A673 (cell line): ENCODE measurements around the gene FAM168A. TPM values are rescaled to one million over a fixed set of nuclear protein-coding genes. Genes with fewer than 3 reads are reported as not detected.

Source experiments
- BruUV-seq: library from RNA; stranded (reverse); fragments of 400-500 nt; replicated peaks from 2 replicates; lab custom pipeline; 2021; lab: Mats Ljungman, UMichigan
- CTCF ChIA-PET: fragments of 300-600 bp; sonication (Branson Sonifier 250); formaldehyde crosslinking; loops from one replicate; lab custom pipeline; 2022; ENCODE audit warnings: antibody characterized with exemption; lab: Charles Lee
- POLR2A ChIA-PET: fragments of 300-600 bp; sonication (Branson Sonifier 250); formaldehyde crosslinking; loops from one replicate; lab custom pipeline; 2022; ENCODE audit warnings: antibody characterized with exemption; ENCODE audit not compliant: low non-redundant PET; lab: Charles Lee
- DNase-seq: peaks from one replicate; pipeline ENCODE4 v3.0.0-alpha.2; 2015; ENCODE audit warnings: low spot score
- H3K27ac ChIP-seq: fragments of 200-600 bp; sonication (generic); 2 replicates; pipeline ENCODE4 v1.5.1; 2016; ENCODE audit warnings: mixed run types, low read depth, mild to moderate bottlenecking, mixed read lengths, antibody characterized with exemption, low read length; ENCODE audit not compliant: poor library complexity, severe bottlenecking
- H3K27me3 ChIP-seq: fragments of 200-600 bp; sonication (generic); replicated peaks from 2 replicates; pipeline ENCODE4 v1.6.1; 2017; ENCODE audit warnings: mixed run types, low read depth, mild to moderate bottlenecking, mixed read lengths, antibody characterized with exemption, low read length; ENCODE audit not compliant: insufficient read depth, poor library complexity
- H3K36me3 ChIP-seq: fragments of 200-600 bp; sonication (generic); 2 replicates; pipeline ENCODE4 v1.6.1; 2016; ENCODE audit warnings: mixed run types, mild to moderate bottlenecking, mixed read lengths, antibody characterized with exemption, low read length; ENCODE audit not compliant: insufficient read depth, poor library complexity, severe bottlenecking
- H3K4me1 ChIP-seq: fragments of 200-600 bp; sonication (generic); 2 replicates; pipeline ENCODE4 v1.6.1; 2017; ENCODE audit warnings: mixed run types, mild to moderate bottlenecking, mixed read lengths, antibody characterized with exemption, low read length; ENCODE audit not compliant: insufficient read depth, poor library complexity, severe bottlenecking
- H3K4me3 ChIP-seq: fragments of 200-600 bp; sonication (generic); 2 replicates; pipeline ENCODE4 v1.5.1; 2016; ENCODE audit warnings: low read depth, mixed run types, mild to moderate bottlenecking, mixed read lengths, low read length; ENCODE audit not compliant: poor library complexity, severe bottlenecking
- H3K9me3 ChIP-seq: fragments of 200-600 bp; sonication (generic); 2 replicates; pipeline ENCODE4 v1.6.1; 2016; ENCODE audit warnings: mixed run types, low read depth, mild to moderate bottlenecking, mixed read lengths, antibody characterized with exemption, low read length; ENCODE audit not compliant: poor library complexity, severe bottlenecking
- EZH2 ChIP-seq: fragments of 200-600 bp; sonication (generic); IDR thresholded peaks from 2 replicates; pipeline ENCODE4 v1.6.1; 2017; ENCODE audit warnings: borderline replicate concordance, low read depth, mild to moderate bottlenecking, mixed read lengths, antibody characterized with exemption, low read length; ENCODE audit not compliant: poor library complexity, severe bottlenecking
- intact Hi-C: fragments of 100-400 bp; cut with micrococcal nuclease; formaldehyde crosslinking; loops from one replicate; pipeline ENCODE4 v1.10.0; 2022; ENCODE audit not compliant: unreplicated experiment
- total RNA-seq: library from RNA; stranded (reverse); gene quantifications from 2 replicates; pipeline ENCODE4 v1.2.3, GENCODE V29; 2021
- TF ChIP-seq, protein P1 (sequence below): fragments of 300-800, 200-600 bp; sonication (generic); conservative IDR thresholded peaks from 2 replicates; pipeline ENCODE4 v1.5.1; 2017; ENCODE audit warnings: low read depth, mild to moderate bottlenecking, antibody characterized with exemption, low read length, moderate library complexity, mixed read lengths

The FAM168A gene
- total RNA-seq, 1 experiment from 2014 or later, result 46.1 TPM

- H3K9me3 ChIP-seq, result no peaks in the 10 kb centered on the region
- no peak for DNase-seq
- no TSS peak for BruUV-seq
- no peak overlapping the region for H3K27ac ChIP-seq
- no peak overlapping the region for H3K4me3 ChIP-seq
- no peaks in the 10 kb centered on the region for H3K36me3 ChIP-seq
- H3K4me1 ChIP-seq, result peaks cover 53% of the 10 kb centered on the region
- no peaks in the 10 kb centered on the region for H3K27me3 ChIP-seq
- CTCF ChIA-PET, result no interaction called here
- TF ChIP-seq, protein P1, sequence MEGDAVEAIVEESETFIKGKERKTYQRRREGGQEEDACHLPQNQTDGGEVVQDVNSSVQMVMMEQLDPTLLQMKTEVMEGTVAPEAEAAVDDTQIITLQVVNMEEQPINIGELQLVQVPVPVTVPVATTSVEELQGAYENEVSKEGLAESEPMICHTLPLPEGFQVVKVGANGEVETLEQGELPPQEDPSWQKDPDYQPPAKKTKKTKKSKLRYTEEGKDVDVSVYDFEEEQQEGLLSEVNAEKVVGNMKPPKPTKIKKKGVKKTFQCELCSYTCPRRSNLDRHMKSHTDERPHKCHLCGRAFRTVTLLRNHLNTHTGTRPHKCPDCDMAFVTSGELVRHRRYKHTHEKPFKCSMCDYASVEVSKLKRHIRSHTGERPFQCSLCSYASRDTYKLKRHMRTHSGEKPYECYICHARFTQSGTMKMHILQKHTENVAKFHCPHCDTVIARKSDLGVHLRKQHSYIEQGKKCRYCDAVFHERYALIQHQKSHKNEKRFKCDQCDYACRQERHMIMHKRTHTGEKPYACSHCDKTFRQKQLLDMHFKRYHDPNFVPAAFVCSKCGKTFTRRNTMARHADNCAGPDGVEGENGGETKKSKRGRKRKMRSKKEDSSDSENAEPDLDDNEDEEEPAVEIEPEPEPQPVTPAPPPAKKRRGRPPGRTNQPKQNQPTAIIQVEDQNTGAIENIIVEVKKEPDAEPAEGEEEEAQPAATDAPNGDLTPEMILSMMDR, result peak; percentile 30; the same call in 1 of the 2 replicates
- TF ChIP-seq EZH2, result no peak
- POLR2A ChIA-PET, result interaction anchor here (0.6 kb wide), 1 partner anchor 11 kb away, joined by 3 read pairs; no protein-coding TSS in a partner anchor
- intact Hi-C loops, result loop anchor here (10.0 kb wide), 1 partner anchor 55 kb away; no protein-coding TSS in a partner anchor
Measured at GRCh38 chr11:73530109-73530508, 67.8 kb downstream of the FAM168A start.

DNA sequence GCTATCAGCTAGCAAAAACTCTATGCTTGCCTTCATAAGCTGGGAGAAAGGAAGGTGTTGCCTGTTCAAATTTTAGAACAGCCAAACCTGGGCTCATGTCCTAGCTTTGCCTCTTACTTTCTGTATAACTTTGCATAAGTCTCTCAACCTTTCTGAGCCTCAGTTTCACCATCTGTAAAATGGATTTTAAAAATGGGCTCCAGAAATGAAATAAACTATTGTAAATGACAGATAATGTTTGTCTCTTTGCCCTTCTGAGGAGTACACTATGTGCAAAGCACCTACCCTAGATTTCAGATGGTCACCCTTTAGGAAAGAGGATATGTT is 68.7 kb downstream of the FAM168A start:
- no peaks in the 10 kb centered on the region for H3K36me3 ChIP-seq
- no TSS peak for BruUV-seq
- ChIA-PET POLR2A (no interaction called here), CTCF (interaction anchor here (0.7 kb wide), 1 partner anchor 130 kb away, joined by 3 read pairs; no protein-coding TSS in a partner anchor)
- no peaks in the 10 kb centered on the region for H3K9me3 ChIP-seq
- H3K27ac ChIP-seq, result no peak overlapping the region
- H3K4me1 ChIP-seq, result peaks cover 53% of the 10 kb centered on the region
- no peaks in the 10 kb centered on the region for H3K27me3 ChIP-seq
- H3K4me3 ChIP-seq, result no peak overlapping the region
- no peak for DNase-seq
- intact Hi-C loops, result no loop called here
- TF ChIP-seq, protein P1, result no peak
- no peak for TF ChIP-seq EZH2

GRCh38 chr11:73528483-73529203 is 69.3 kb downstream of the FAM168A start:
- peaks cover 5% of the 10 kb centered on the region for H3K9me3 ChIP-seq
- no peaks in the 10 kb centered on the region for H3K27me3 ChIP-seq
- no TSS peak for BruUV-seq
- intact Hi-C loops, result no loop called here
- no peak for TF ChIP-seq EZH2
- TF ChIP-seq, protein P1, result no peak
- POLR2A ChIA-PET, result no interaction called here
- H3K27ac ChIP-seq, result no peak overlapping the region
- H3K4me3 ChIP-seq, result no peak overlapping the region
- H3K4me1 ChIP-seq, result peaks cover 50% of the 10 kb centered on the region
- CTCF ChIA-PET, result interaction anchor here (0.7 kb wide), 1 partner anchor 129 kb away, joined by 3 read pairs; no protein-coding TSS in a partner anchor
- DNase-seq, result no peak
- H3K36me3 ChIP-seq, result no peaks in the 10 kb centered on the region
